Parietal lobe (tissue), 2 donors: ENCODE data around the gene QARS1. TPM values are rescaled to one million over a fixed set of nuclear protein-coding genes. Genes with fewer than 3 reads are reported as not detected.

Source experiments
- small RNA-seq: library from RNA; depleted of rRNA; stranded (forward); fragments of <200 nt; gene quantifications from one replicate; pipeline ENCODE3, GENCODE V24; 2014; ENCODE audit warnings: low replicate concordance
- total RNA-seq: library from RNA; depleted of rRNA; stranded (reverse); fragments of >200 nt; gene quantifications from one replicate; pipeline ENCODE4 v1.2.3, GENCODE V29; 2014

QARS1 gene
- total RNA-seq, result 170 TPM

GRCh38 chr3:49104427-49105291 is at the start of gene QARS1:
TSS of gene QARS1 (minus strand) at chr3:49104757. CDS start at chr3:49104733, 24 bp downstream.

GRCh38 chr3:49132437-49133225 is 28.1 kb upstream of the QARS1 start, which contains the start of gene LAMB2:
TSS of gene LAMB2 (minus strand) at chr3:49133050. CDS start at chr3:49132867, 183 bp downstream.

GRCh38 chr3:49120438-49121131 is 16.0 kb upstream of the QARS1 start, which contains the start of gene USP19:
TSS of gene USP19 (minus strand) at chr3:49120823. CDS start at chr3:49119145, 1,678 bp downstream.

GRCh38 chr3:49093853-49094767 is 10.4 kb downstream of the QARS1 start, which contains the start of gene QRICH1:
TSS of gene QRICH1 (minus strand) at chr3:49094071. CDS start at chr3:49077017, 17,054 bp downstream.

Small RNA genes lying within 50 kb of the gene (small RNA-seq; reads per million reads assigned to genes)
- gene RN7SL182P, result not detected

Other genes starting within 250 kb of the QARS1 start
- gene SLC25A20, start 205.9 kb downstream of the QARS1 start, total RNA-seq, result 7.2 TPM
- 120 TPM for gene ARIH2, start 185.9 kb downstream of the QARS1 start, total RNA-seq
- gene P4HTM, start 114.5 kb downstream of the QARS1 start, total RNA-seq, result 78.3 TPM
- gene WDR6, start 97.4 kb downstream of the QARS1 start, total RNA-seq, result 131 TPM
- 53.2 TPM for gene DALRD3, start 86.2 kb downstream of the QARS1 start, total RNA-seq
- gene NDUFAF3, start 82.6 kb downstream of the QARS1 start, total RNA-seq, result 43.8 TPM
- 133 TPM for gene IMPDH2, start 75.4 kb downstream of the QARS1 start, total RNA-seq
- 187 TPM for gene QRICH1, start 10.7 kb downstream of the QARS1 start, total RNA-seq
- 63.9 TPM for gene USP19, start 16.1 kb upstream of the QARS1 start, total RNA-seq
- gene LAMB2, start 28.3 kb upstream of the QARS1 start, total RNA-seq, result 69.2 TPM
- gene CCDC71, start 61.6 kb upstream of the QARS1 start, total RNA-seq, result 24.7 TPM
- gene KLHDC8B, start 66.8 kb upstream of the QARS1 start, total RNA-seq, result 11.0 TPM
- 8.5 TPM for gene C3orf62, start 172.5 kb upstream of the QARS1 start, total RNA-seq
- gene USP4, start 235.3 kb upstream of the QARS1 start, total RNA-seq, result 48.8 TPM